Muscle layer of duodenum (tissue), 2 donors: ENCODE measurements around the gene INTS1.

ENCODE experiments used
- H3K27ac ChIP-seq: one replicate; pipeline ENCODE4 v1.7.0; 2013; ENCODE audit warnings: mild to moderate bottlenecking, low read length
- H3K27me3 ChIP-seq: one replicate; pipeline ENCODE4 v1.7.0; 2013; ENCODE audit warnings: low read depth, mild to moderate bottlenecking, control low read depth, low read length
- H3K36me3 ChIP-seq, 2 donors: one replicate each; pipeline ENCODE4 v1.7.0; 2013; ENCODE audit warnings: low read length in 2 of 2, control low read depth in 1 of 2, mild to moderate bottlenecking in 1 of 2; ENCODE audit not compliant: insufficient read depth in 2 of 2, control insufficient read depth in 1 of 2
- H3K4me1 ChIP-seq, 2 donors: one replicate each; pipeline ENCODE4 v1.7.0; 2013; ENCODE audit warnings: low read length in 2 of 2, mild to moderate bottlenecking in 2 of 2, control low read depth in 1 of 2, moderate library complexity in 1 of 2; ENCODE audit not compliant: insufficient read depth in 2 of 2, control insufficient read depth in 1 of 2
- H3K4me3 ChIP-seq, 2 donors: one replicate each; pipeline ENCODE4 v1.7.0; 2013; ENCODE audit warnings: low read length in 2 of 2, low read depth in 1 of 2, mild to moderate bottlenecking in 1 of 2
- H3K9me3 ChIP-seq, 2 donors: one replicate each; pipeline ENCODE4 v1.7.0; 2013; ENCODE audit warnings: low read length in 2 of 2, control low read depth in 1 of 2, mild to moderate bottlenecking in 1 of 2; ENCODE audit not compliant: control insufficient read depth in 1 of 2
- donor health status: healthy.

INTS1 gene

GRCh38 chr7:1478480-1478879 is 25.7 kb downstream of the INTS1 start:
- H3K36me3 ChIP-seq: peaks cover 2 to 92% of the 10 kb centered on the region in 2 donors
- H3K27me3 ChIP-seq: no peaks in the 10 kb centered on the region
- H3K4me1 ChIP-seq: no peaks in the 10 kb centered on the region
- no peak overlapping the region for H3K27ac ChIP-seq
- no peak overlapping the region for H3K4me3 ChIP-seq
- H3K9me3 ChIP-seq: no peaks in the 10 kb centered on the region

DNA sequence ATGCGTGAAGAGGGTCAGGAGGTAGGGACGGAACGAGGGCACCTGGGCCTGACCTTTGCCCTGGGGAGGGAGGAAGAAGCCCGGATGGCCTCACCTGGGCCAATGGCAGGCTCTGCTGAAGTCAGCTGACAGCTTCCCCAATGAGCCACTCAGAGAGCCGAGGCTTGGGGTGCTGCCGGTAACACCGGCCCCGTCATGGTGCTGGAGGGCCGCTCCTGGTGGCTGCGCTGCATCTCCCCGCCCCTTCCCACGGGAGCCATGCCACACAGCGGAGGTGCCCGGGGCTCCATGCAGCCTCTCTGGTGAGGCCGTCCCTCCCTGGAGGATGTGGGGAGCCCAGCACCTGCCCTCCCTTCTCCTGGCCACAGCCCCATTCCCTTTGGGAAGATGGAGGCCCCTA is 27.3 kb downstream of the INTS1 start:
- peaks cover 0 to 90% of the 10 kb centered on the region in 2 donors for H3K36me3 ChIP-seq
- no peaks in the 10 kb centered on the region for H3K4me1 ChIP-seq
- no peaks in the 10 kb centered on the region for H3K9me3 ChIP-seq
- no peak overlapping the region for H3K27ac ChIP-seq
- no peak overlapping the region for H3K4me3 ChIP-seq
- no peaks in the 10 kb centered on the region for H3K27me3 ChIP-seq

GRCh38 chr7:1475991-1476390 is 28.2 kb downstream of the INTS1 start:
- Histone ChIP-seq H3K27me3 (no peaks in the 10 kb centered on the region), H3K4me1 (no peaks in the 10 kb centered on the region), H3K36me3 (peaks cover 0 to 88% of the 10 kb centered on the region in 2 donors), H3K27ac (no peak overlapping the region), H3K4me3 (no peak overlapping the region), H3K9me3 (no peaks in the 10 kb centered on the region)

DNA sequence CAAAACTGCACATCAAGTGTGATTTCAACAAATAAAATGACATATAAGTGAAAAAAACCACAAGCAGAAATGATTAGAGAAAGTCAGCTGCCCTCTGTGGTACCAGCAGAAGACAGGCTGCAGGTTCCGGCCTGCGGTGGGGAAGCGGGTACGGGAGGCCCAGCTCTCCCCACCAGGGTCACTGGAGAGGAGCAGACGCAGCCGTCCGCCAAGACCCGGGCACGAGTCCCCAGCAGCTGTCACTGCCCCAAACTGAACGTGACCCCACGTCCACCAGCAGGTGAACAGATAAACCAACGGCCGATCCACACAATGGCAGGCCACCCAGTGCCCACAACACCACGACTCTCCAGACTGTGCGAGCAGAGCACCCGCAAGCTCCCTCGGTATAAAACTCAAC is 28.8 kb downstream of the INTS1 start:
- no peaks in the 10 kb centered on the region for H3K4me1 ChIP-seq
- no peak overlapping the region for H3K4me3 ChIP-seq
- no peaks in the 10 kb centered on the region for H3K27me3 ChIP-seq
- no peak overlapping the region for H3K27ac ChIP-seq
- H3K36me3 ChIP-seq: peaks cover 0 to 88% of the 10 kb centered on the region in 2 donors
- no peaks in the 10 kb centered on the region for H3K9me3 ChIP-seq

- H3K4me1 ChIP-seq: no peaks in the 10 kb centered on the region
- H3K27me3 ChIP-seq: no peaks in the 10 kb centered on the region
- H3K4me3 ChIP-seq: no peak overlapping the region
- no peaks in the 10 kb centered on the region for H3K9me3 ChIP-seq
- H3K27ac ChIP-seq: no peak overlapping the region
- peaks cover 0 to 88% of the 10 kb centered on the region in 2 donors for H3K36me3 ChIP-seq
Observed at GRCh38 chr7:1474736-1475135, 29.5 kb downstream of the INTS1 start.

- H3K4me1 ChIP-seq: no peaks in the 10 kb centered on the region
- peaks cover 0 to 88% of the 10 kb centered on the region in 2 donors for H3K36me3 ChIP-seq
- H3K9me3 ChIP-seq: no peaks in the 10 kb centered on the region
- H3K4me3 ChIP-seq: no peak overlapping the region
- H3K27me3 ChIP-seq: no peaks in the 10 kb centered on the region
- H3K27ac ChIP-seq: no peak overlapping the region
Observed at GRCh38 chr7:1473864-1474512, 30.2 kb downstream of the INTS1 start.

- H3K9me3 ChIP-seq: no peaks in the 10 kb centered on the region
Observed at GRCh38 chr7:1470901-1471300, 33.3 kb downstream of the INTS1 start.

DNA sequence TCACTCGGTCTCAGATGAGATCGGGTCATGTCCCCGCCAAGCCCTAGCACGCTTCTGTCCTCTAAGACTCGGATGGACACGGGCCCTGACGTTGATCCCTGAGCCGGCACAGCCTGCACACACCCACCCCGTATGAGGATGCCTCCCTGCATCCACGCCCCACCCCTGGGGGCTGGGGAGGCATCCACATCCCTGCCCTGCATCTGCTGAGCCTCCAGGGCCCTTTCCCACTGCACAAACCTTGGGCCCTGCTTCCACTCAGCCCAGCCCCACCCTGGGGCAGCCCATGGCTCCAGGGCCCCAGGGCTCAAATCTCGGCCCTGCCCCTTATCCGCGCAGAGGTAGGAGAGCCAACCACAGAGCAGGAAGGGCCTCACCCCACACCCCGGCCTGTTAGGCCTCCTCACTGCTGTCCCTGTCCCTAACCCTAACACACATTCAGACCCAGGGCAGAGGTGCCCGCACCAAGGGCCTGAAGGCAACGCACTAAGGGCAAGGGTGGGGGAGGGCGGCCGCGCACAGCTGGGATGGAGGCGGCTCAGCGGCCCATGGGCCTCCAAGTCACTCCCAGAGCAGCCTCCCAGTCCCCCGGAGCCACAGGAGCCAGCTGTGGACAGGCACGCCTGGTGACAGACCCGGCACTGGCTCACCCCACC is 35.4 kb downstream of the INTS1 start:
- Histone ChIP-seq H3K27me3 (no peaks in the 10 kb centered on the region), H3K27ac (no peak overlapping the region), H3K36me3 (peaks cover 0 to 44% of the 10 kb centered on the region in 2 donors), H3K9me3 (no peaks in the 10 kb centered on the region), H3K4me1 (peaks cover 0 to 21% of the 10 kb centered on the region in 2 donors), H3K4me3 (no peak overlapping the region)

More at GRCh38 chr7:1470901-1471300, 33.3 kb downstream of the INTS1 start:
- Histone ChIP-seq H3K27me3 (no peaks in the 10 kb centered on the region), H3K27ac (no peak overlapping the region), H3K4me1 (peaks cover 0 to 11% of the 10 kb centered on the region in 2 donors), H3K4me3 (no peak overlapping the region), H3K36me3 (peaks cover 0 to 57% of the 10 kb centered on the region in 2 donors)

DNA sequence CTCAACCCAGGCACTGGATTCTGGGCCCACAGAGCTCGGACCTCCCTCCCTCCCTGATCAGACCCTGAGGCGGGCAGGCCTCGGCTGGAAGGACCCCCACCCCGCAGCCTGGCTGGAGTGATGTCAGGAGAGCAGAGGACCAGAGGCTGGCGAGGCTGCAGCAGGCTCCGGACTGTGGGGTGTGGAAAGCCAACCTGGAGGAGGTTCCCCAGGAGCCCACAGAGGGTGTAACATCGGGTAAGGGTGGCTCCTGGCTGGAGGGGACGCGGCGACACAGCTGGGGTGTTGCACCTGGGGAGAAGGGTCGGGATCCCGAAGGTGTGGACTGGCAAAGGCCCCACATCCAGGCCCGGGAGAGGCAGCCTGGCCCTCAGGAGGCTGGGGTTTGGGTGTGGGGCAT is 36.0 kb downstream of the INTS1 start:
- Histone ChIP-seq H3K4me3 (no peak overlapping the region), H3K9me3 (no peaks in the 10 kb centered on the region), H3K27me3 (no peaks in the 10 kb centered on the region), H3K27ac (no peak overlapping the region), H3K4me1 (peaks cover 4 to 25% of the 10 kb centered on the region in 2 donors), H3K36me3 (peaks cover 0 to 38% of the 10 kb centered on the region in 2 donors)

- H3K4me1 ChIP-seq: peaks cover 10 to 31% of the 10 kb centered on the region in 2 donors
- H3K4me3 ChIP-seq: no peak overlapping the region
- H3K36me3 ChIP-seq: peaks cover 0 to 25% of the 10 kb centered on the region in 2 donors
- H3K27ac ChIP-seq: peak overlapping the region; percentile 72
- no peaks in the 10 kb centered on the region for H3K9me3 ChIP-seq
- H3K27me3 ChIP-seq: no peaks in the 10 kb centered on the region
Observed at GRCh38 chr7:1466524-1467271, 37.5 kb downstream of the INTS1 start.

- Histone ChIP-seq H3K27me3 (no peaks in the 10 kb centered on the region), H3K36me3 (peaks cover 0 to 7% of the 10 kb centered on the region in 2 donors), H3K27ac (no peak overlapping the region), H3K4me3 (no peak overlapping the region), H3K4me1 (peaks cover 20 to 46% of the 10 kb centered on the region in 2 donors), H3K9me3 (no peaks in the 10 kb centered on the region)
Observed at GRCh38 chr7:1464694-1465093, 39.5 kb downstream of the INTS1 start.
